ENCODE data around the gene PTN.
"Not testable (repeated sequence)": the region's sequence is repeated elsewhere in the genome, so short reads cannot be mapped to it uniquely, and the experiment has no call there.

PTN gene

DNA sequence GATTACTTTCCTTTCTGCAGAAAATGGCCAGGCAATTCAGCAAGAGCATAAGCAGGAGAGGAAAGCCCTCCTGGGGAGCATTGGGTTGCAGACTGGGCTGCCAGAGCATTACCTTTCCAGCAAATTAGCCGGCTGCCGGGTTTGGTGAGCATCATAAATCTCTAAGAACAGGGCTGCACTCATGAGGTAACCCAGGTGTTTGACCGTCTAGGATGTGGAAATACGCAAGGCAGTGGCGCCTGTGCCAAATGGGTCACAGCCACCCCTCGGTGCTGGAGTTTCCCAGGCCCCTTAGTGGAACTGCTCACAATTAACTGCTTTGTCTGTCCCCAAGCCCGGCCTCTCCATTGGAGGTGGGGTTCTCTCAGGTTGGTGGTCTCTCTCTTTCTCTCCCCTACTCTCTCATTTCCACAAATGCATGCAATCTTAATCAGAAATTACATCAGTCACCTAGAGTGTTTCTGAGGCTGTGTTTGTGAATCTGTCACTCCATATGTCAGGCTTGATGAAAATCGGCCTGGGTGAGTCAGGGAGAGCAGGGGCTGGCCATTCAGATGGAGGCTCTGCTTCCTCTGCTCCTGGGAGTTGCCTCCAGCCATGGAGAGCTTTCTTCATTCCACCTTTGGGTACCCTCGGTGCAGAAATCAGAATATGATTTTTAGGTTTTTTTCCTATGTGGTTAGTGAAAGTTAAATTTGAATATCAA lies 26.7 kb downstream of the PTN start:
- DNase-seq: no peak

GRCh38 chr7:137313201-137313600 lies 30.3 kb downstream of the PTN start:
- no peak for DNase-seq

GRCh38 chr7:137306748-137307147 lies 36.8 kb downstream of the PTN start:
- no peak for DNase-seq

DNA sequence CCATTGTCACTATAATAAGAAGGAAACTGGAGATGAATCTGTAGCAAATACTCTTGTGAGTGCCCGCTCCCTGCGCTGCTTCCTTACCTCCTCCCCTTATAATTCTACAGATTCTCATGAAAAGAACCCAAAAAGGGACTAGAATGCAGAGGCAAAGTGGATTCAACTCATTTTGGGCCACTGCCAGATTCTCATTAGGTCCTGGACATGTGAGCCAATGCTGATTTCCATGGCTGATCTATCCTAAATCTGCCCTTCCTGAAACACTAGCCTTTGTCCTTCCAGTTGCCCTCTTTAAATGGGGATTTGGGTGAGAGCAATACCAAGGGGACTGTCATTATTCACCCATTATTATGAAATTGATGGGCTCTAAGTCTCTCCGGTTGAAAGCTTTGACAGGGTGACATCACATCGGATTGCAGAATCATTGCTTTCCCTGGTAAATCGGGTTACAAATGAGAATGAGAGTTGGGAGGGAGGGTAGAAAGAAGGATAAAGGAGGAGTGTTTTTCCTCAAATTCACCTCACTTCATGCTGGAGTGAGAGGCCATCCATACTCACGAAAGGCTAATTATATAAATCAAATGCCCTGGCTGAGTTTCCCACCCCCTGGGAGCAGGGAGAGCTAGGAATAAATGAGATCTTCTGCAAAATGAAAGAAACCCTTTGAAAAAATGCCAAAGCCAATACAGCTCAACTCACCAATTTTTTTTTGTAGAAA lies 37.5 kb downstream of the PTN start:
- no peak for DNase-seq

DNA sequence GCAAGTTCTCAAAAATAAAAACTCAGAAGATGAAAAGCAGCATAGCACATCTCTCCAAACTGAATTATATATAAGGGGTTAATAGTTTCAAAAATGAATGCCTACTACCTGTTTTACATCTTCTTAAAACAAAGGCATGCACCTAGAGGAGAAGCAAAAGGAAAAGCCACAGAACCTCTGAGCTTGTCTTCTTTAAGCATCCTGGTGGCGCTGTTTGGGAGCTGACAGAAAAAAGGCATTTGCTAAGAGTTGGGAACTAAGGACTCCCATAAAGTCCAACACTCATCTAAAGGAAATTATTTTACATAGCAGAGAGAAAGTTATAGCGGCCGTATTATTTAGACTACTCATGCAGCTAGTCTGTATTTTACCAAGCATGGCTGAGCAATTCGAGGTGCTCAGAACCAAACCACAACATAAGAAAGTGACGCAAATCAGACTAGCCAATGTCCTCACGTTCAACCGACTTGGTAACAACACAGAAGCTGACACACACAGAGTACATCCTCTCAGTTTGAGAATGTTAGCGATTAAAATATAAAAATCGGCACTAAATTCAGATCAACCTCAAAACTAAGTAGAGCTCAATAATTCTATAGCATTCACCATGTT lies 38.8 kb downstream of the PTN start:
- no peak for DNase-seq

GRCh38 chr7:137304165-137304564 lies 39.4 kb downstream of the PTN start:
- DNase-seq: no peak

- no peak for DNase-seq
These were observed 41.5 kb downstream of the PTN start for GRCh38 chr7:137302081-137302480.

DNA sequence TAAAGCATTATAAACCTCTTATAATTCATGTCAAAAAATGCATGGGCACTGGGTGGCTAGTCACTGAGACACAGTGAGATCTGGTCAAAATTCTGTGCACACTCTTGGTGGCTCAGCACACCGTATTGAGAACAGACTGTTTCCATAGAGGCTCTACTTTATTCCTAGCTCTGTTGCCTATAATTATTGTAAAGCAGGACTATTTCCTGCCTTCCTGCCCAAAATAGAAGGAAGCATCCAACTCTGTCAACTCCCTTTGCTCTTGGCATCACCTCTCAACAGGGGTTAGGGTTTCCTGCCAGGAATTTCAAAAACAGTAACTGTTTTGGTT lies 45.1 kb downstream of the PTN start:
- no peak for DNase-seq

GRCh38 chr7:137297551-137298463 lies 45.7 kb downstream of the PTN start:
- DNase-seq: no peak

DNA sequence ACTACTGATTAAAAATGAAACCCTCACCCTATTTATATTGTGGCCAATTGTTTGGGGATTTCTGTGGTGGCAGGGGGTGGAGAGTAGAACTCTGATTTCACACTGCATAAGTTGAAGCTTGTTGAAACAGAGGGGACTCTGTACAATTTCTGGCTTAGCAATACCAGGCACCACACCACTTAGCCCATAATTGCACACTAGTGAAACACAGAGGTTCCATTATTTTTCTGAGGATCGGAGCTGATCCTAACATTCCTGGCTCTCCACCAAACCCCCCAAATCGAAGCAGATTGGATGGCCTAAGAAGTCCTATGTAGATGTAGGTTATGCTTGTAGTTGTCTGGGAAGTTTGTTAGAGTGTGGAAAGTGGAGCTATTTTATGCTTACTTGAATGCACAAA lies 47.0 kb downstream of the PTN start:
- DNase-seq: no peak

DNA sequence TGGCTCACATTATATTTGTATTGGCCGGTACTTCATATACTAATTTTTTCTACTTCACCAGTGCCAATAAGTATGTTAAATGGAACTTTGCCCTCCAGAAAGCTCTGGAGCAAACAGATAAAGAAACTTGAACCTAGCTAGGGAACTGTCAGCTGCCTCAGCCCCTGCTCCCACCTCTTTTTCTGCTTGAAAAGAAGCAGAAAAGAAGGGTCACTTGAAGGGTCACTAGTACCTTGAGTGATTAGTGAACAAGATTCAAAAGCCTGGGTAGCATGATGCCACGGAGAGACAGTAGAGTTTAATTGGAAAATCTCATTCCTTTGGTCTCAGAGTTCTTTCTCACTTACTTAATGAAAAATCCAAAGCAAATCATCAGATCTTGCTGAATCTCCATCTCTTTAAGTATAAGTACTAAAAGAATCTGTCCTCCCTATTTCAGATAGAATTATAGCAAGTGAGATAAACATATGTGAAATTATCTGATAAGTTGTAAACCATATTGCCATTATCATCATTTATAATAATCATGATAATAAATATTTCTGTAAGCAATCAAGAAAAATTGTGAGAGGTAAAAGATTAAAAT lies 47.7 kb downstream of the PTN start:
- DNase-seq: no peak

GRCh38 chr7:137289101-137289500 lies 54.4 kb downstream of the PTN start:
- no peak for DNase-seq

DNA sequence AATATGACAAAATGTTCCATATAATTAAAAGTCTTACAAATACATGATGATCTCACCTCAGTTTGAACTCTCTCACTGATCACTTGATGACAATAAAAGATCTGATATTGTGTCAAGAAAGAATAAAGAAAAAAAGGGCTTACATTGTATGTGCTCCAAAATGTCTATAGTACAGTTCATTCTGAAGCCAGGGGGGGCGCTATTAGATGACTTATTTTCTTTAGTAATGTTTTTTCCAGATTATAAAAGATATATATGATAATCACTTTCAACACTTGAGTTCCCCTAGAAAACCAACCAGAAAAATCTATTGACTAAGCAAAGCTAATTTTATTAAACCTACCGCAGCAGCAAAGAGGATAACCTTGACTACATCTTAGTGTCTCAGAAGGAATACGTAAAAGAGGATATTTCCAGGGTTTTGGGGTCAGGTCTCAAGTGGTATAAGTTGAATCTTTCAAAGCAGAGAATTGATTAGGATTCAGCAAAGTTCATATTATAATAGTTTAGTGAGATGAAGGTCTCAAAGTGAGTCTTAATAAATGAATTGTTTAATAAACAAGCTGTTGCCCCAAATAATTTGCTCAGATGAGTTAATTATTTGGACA lies 55.8 kb downstream of the PTN start:
- DNase-seq: no peak

- no peak for DNase-seq
These were observed 60.4 kb downstream of the PTN start for GRCh38 chr7:137283153-137283552.

DNA sequence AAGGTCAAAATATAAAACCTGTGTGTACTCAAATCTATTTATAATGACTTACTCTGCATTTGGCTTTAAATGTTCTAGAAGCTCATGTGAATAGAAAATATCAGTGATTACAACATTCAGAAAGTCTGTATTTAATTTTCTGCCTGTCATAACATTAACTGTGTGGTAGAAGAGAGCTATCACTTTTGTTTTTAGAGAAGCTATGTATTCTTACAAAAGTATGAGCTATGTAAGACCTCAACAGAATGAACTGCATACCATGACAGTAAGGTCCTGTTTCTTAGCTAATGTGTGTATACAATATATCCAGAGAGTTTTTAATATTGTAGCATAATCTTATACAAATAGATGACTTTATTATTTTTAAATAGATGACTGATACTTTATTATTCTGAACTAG lies 61.5 kb downstream of the PTN start:
- DNase-seq: no peak

GRCh38 chr7:137276189-137276588 lies 67.3 kb downstream of the PTN start:
- DNase-seq: no peak

DNA sequence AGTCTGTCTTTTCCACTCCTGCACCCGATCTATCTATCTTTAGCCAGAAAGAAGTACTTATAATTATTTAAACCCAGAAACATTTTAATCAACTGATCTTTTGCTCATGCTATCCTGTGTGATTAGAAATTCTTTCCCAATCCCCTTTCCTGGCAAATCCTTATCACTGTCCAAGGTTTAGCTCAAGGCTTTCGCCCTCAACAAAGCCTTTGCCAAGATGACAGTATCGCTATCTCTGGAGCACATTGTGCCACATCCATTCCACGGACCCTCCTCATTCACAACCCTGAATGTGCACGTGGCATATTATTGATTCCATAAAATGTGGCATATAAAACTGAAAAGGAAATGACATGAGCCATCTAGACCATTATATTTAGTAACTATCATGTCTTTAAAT lies 71.3 kb downstream of the PTN start:
- no peak for DNase-seq

GRCh38 chr7:137269240-137269639 lies 74.3 kb downstream of the PTN start:
- DNase-seq: no peak

DNA sequence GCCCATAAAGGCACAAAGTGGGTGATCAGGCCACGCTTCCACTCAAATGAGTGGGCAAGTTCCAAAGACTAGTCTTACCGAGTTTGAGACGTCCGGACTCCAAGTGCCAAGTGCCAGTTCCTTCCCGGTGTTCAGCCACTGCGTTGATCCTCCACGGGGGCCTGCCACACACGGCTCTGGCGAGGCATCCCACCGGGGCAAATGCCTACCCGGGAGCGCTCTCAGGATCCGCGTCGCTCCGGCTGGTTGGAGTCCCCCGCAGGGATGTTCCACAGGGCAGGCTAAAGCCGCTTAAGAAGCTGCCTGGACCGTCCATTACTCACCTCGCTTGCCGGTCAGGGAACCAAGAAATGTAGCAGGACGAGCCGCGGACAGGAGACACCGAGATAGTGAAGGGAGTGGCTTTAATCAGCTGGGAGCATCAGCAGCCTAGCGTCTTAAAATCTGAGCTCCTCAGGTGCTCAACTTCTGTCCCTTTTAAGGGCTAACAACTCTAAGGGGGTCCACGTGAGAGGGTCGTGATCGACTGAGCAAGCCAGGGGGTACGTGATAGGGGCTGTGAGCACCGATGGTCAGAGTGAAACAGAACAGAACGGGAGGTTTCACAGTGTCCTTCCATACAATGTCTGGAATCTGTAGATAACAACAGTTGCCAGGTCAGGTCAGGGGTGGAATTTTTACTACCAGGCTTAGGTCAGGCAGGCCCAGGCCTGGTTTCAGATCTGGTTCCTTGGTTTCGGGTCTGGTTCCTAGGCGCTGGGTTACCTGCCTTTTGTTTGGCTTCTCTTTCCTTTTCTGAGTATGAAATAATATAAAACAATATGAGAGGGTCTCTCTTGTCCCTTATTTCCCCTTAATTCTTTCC lies 75.3 kb downstream of the PTN start:
- DNase-seq: not testable (repeated sequence)

DNA sequence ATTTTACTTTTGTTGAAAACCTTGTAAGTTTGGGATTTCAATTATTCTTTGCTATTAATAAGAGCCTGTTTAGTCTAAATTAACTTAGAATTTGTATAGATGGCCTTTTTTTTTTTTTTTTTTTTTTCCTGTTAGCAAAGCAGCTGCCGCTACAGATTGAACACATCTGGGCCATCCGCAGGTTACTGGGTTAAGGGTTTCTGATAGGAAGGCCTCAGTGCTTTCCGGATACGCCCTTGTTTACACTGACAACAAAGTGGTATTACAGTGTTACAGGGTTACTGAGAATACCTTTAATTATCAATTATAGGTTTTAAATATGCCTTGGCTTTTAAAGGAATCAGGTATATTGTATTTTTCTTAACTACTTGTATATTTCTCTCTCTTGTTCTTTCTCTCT lies 76.8 kb downstream of the PTN start:
- no peak for DNase-seq

DNA sequence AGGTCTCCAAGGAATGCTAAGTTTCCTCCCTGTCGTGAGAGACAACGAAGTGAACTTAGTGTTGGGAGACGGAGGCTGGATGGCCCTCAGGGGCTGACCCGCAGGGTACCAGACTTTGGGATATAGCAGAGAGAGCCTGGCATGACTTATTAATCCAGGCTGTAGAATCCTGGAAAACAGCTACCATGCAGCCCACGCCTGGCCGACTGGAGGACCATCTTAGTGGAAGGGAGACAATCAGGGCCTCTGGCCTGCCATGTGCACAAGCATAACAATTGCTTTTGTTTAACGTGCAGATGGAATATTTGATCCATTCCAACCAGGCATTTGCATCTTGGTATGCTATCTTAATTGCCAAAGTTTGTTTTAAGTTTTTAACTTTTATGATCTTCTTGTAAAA lies 78.1 kb downstream of the PTN start:
- not testable (repeated sequence) for DNase-seq

- no peak for DNase-seq
These were observed 80.9 kb downstream of the PTN start for GRCh38 chr7:137262599-137262998.

All from NCI-H510A treated with DMSO at 0.1 percent for 48 hours (cell line).